ENCODE measurements around the gene YPEL4.

DNA sequence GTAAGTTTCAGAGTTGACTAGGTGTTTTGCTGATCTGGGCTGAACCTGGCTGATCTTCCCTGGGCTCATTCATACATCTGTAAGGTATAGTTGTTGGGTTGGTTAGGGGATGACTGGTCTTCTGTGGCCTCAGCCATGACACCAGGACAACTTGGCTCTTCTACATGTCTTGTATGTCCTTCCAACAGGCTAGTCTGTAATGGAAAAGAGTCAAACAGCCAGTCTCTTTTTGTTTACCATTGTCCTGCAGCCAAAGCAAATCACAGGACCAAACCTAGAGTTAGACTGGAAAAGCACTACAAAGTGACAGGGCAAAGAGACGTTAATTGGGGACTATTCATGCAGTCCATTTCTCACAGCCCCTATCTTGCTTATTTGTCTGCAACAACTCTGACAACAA lies 34.4 kb downstream of the YPEL4 start:
- TF ChIP-seq, protein P1, sequence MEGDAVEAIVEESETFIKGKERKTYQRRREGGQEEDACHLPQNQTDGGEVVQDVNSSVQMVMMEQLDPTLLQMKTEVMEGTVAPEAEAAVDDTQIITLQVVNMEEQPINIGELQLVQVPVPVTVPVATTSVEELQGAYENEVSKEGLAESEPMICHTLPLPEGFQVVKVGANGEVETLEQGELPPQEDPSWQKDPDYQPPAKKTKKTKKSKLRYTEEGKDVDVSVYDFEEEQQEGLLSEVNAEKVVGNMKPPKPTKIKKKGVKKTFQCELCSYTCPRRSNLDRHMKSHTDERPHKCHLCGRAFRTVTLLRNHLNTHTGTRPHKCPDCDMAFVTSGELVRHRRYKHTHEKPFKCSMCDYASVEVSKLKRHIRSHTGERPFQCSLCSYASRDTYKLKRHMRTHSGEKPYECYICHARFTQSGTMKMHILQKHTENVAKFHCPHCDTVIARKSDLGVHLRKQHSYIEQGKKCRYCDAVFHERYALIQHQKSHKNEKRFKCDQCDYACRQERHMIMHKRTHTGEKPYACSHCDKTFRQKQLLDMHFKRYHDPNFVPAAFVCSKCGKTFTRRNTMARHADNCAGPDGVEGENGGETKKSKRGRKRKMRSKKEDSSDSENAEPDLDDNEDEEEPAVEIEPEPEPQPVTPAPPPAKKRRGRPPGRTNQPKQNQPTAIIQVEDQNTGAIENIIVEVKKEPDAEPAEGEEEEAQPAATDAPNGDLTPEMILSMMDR (IDR thresholded peaks at IDR 0.05; ENCODE audit: borderline replicate concordance, extremely low read depth, low read length, poor library complexity, severe bottlenecking): no peak
- TF ChIP-seq EZH2 (IDR thresholded peaks at IDR 0.05; ENCODE audit: borderline replicate concordance, low read depth, low read length, severe bottlenecking): no peak
